HG03280 (cell line): ENCODE measurements around the gene SRRM4.
"Not testable (repeated sequence)": the region's sequence is repeated elsewhere in the genome, so short reads cannot be mapped to it uniquely, and the experiment has no call there.

Source experiments
- ATAC-seq: cut with Tn5 transposase; IDR thresholded peaks from one replicate; pipeline ENCODE4 v1.9.1; 2021; ENCODE audit warnings: mild to moderate bottlenecking, moderate library complexity; ENCODE audit not compliant: unreplicated experiment

Gene SRRM4

DNA sequence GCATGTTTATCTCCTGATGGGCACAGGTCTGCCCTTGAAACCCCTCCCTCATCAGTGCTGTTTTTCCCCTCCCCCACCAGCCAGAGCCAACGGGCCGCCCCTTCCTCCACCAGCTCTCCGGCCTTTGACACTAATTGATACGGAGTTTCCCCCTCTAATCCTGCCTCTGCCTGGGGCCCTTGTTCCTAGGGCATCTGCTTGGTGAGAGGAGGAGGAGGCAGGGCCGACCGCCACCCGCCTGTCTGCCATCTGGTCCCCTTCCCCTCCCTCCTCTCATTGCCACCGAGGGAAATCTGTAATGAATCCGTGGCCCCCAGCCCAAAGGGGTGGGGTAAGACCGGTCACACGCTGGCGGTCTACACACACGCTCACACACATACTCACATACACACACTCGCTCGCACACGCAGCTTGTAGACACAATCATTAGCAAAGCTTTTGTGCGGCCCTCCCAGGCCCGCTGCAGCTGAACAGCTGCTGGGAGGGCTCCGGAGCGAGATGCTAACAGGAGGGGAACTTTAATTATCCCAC lies 27.4 kb downstream of the SRRM4 start:
- no peak for ATAC-seq

DNA sequence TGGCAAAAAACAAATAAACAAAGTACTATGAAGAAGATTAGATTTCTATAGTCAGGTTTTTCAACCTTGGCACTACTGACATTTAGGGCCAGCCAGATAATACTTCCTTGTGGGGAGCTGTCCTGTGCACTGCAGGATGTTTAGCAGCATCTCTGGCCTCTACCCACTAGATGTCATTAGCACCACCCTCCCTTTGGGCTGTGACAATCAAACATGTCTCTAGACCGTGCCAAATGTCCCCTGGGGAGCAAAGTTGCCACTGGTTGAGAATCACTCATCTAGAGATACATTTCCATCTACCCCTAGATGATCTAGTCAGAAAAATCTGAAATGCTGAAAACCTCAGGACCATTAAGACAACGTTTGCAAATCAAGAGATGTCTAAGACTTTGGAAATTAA lies 29.9 kb downstream of the SRRM4 start:
- no peak for ATAC-seq

DNA sequence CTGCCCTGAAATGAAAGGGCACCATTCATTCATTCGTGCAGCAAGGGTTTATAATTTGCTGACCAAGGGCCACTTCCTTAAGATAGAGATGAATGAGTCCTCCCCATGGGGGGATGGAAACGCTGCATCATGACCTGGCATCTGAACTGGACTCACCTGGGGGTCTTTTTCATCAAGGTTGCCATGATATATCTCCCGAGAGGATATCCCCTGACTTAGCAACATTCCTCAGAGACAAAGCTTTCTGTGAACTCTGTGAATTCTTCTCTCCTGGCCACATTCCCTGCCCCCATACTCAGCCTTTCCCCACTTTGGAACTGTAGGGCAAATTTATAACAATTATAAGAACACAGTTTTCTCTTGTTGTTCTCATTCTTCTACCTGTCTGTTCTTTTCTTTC lies 30.8 kb downstream of the SRRM4 start:
- ATAC-seq = no peak

DNA sequence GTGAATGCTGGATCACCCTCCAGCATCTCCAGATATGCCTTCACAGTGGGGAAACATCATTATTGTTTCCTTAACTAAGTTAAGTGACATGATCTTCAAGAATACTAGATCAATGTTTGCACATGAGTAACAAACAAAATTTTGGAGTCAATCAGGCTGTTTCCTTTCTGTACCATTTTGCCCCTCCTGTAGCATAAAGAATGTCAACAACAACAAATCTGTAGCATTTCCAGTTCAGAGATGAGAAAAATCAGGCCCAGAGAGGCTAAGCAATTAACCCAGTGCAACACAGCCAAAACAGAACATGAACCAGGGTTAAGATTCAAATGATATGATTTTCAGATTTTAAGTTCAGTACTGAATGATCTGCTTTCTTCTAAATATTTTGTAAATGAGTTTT lies 31.7 kb downstream of the SRRM4 start:
- no peak for ATAC-seq

DNA sequence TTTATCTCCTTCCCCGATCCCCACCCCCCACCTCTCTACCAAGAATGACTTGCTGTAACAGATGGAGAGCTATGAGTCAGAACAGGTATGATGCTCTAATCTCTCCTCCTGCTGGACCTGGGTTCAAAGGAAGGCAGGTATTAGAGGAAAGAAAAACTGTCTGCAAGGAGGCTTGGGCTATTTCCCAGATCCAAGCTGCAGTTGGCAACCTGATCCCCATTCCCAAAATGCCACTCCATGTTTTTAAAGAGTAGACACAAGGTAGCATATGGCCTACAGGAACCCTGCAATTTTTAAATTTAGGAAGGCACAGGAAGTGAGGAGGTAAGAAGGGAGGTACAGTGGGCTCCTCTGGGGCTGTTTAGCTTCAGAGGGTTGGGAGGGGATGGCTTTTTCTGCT lies 33.0 kb downstream of the SRRM4 start:
- no peak for ATAC-seq

DNA sequence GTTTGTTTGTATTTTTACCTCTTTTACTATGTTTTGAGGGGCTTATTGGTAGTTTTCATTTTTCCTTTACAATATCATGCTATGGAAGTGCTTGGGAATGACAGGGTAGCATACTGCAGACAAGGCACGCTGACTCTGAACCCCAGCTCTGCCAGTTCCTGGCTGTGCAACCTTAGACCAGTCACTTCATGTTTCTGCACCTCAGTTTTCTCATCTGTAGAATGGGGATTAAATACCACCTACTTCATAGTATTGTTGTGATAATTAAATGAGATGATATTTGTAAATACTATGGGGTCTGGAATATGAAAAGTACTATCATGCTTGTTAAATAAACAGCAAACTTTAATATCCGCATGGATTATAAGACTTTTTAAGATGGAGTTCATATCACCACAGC lies 35.4 kb downstream of the SRRM4 start:
- no peak for ATAC-seq

DNA sequence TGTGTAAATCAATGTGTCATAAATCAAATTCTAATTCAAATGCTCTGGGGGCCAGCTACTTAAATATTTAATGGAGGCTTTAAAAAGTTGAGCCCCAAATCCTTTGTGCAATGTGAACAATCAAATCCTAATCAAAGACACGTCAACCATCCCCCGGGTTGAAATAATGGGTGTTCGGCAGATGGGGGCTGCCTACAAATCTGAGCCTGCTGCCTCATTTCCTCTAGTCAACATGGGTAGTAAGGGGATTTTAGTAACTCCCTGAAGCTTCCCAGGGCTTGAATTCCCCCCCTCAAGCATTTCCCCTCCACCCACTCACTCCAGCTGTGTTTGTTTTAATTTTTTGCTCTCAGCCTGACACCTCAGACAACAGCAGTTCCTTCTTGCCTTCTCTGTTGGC lies 37.8 kb downstream of the SRRM4 start:
- ATAC-seq = no peak

DNA sequence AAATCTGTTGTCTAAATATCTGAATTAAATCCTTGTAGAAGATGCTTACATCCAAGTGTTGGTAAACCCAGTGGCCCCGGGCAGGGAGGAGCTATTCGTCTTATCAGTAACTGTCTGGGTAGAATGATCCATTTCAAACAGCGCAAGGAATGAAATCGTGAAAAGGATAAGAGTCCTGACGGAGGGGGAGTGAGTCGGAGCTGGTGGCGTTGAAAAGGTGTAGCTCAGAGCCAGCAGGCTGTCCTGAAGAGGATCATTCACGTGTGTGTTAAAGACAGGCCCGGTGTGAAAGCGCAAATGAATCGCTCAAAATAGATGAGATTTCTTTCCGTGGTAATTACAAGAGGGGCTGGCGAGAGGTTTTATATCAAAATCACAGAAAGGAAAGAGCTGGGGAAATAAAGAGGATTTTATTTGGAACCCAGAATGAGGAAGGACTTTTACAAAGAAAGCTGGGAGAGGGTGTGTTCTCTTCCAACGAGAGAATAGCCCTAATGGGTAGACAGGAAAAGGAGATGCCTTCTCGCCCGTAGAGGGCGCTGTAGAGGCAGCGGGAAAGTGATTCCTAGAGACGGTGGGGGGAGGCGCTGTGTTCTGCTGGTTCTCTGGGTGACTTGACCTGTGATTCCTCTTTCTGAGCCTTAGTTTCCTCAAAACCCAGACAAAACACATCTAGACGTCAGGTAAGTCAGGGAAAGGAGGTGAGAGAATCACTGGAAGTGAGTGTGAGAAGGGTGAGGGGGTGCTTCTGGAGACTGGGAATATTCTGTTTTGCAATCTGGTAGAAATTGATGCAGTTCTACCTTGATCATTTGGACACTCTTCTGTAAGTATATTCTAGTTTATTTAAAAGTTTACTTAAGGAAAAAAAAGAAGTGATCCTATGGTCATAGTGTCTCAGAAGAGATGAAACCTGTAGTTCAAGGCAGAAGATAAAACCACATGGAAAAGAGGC lies 39.3 kb downstream of the SRRM4 start:
- ATAC-seq = no peak

DNA sequence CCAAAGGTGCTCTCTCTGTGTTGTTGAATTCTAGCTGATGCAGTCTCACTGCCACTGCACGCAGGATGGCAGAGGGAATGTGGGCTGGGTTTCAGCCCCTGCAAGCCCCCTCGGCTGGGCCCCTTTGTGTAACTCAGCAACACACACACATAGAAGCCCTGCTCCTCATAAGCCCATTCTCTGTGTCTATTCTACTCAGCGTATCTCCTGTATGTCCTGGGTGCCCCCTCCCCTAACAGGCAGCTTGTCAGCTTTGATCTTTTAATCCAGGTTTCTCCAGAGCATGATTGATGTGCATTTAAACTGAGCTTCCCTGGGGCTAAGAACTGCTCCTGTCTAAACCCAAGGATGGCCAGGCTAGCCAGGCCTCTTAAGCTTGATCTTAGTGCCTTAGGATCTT lies 43.0 kb downstream of the SRRM4 start:
- no peak for ATAC-seq

DNA sequence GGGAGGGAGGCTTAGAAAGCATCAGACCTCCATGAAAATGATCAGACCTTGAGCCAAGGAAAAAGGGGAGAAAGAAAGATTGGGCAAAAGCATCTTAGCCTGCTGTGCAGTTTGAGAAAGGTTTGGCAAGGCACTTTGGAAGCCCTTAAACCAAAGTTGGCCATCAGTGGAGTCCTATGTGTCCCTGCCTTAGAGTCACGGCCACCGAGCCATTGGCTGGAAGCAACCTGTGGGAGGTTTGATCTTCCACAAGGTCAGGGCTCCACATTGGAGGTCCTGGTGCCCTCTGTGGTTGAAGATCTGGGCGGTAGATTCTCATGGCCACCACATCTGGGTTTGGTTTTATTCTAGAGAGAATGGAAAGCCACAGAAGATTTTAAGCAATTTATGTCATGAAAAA lies 44.4 kb downstream of the SRRM4 start:
- no peak for ATAC-seq

DNA sequence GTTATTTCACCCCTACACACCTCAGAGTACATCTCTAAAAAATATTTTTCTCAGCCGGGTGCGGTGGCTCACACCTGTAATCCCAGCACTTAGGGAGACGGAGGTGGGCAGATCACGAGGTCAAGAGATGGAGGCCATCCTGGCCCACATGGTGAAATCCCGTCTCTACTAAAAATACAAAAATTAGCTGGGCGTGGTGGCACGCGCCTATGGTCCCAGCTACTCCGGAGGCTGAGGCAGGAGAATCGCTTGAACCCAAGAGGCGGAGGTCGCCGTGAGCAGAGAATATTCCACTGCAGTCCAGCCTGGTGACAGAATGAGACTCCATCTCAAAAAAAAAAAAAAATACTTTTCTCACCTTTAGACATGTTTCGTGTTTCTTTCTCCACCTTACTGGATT lies 52.0 kb downstream of the SRRM4 start:
- not testable (repeated sequence) for ATAC-seq

DNA sequence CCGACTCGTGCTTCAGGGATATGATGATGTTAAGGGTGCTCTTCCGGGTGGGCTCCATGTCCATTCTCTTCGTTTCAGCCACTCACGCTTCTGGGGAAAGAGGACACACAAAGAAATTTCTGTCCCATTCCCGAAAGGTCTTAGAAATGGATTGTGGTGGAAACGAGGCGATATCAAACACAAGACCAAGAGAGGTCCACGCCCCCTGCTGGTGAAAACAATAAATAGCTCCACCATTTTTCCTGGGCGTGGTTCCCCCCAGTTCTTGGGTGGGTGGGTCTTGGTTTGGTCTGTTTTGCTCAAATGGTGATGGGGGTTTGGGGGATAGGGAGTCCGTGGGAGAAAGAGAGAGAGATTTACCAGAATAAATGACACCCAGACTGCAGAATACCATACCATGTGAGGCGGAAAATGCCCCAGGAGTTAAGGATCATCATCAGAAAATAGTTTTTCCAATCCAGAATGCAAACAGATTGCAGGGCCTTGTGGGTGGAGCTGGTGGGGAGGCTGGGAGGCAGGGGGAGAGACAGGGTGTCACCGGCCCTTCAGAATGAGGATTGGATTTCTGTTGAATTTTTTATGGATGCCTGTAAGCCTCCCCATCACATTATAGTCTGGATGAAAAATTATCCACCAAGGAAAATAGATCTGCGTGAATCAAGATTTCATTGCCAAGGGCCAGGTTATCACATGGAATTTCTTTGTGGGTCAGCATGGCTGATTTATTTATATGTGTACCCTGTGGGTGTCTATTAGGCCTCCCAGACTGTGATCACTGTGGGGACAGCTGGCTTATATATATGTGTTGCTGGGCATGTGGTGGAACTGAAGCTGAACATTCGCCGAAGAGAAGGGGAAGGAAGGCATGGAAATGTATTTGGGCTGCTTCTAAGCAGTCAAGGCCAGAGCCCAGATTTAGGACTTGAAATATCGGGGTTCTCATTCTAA lies 55.8 kb downstream of the SRRM4 start:
- ATAC-seq = no peak

DNA sequence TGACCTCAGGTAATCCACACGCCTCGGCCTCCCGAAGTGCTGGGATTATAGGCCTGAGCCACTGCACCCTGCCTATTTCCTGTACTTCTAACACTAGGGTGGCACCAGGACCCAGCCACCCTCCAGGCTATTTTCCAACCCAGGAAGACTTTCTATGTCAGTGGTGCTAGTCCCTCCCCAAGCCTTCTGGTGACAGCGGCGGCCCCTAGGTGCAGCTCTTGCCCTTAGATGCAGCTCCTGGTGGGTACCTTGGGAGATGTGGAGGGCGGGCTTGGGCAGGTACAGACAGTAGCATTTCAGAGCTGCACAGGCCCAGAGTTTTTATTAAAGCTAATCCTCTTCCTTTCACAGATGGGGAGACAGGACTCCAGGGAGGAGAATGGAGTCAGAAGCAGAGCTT lies 62.8 kb downstream of the SRRM4 start:
- no peak for ATAC-seq

DNA sequence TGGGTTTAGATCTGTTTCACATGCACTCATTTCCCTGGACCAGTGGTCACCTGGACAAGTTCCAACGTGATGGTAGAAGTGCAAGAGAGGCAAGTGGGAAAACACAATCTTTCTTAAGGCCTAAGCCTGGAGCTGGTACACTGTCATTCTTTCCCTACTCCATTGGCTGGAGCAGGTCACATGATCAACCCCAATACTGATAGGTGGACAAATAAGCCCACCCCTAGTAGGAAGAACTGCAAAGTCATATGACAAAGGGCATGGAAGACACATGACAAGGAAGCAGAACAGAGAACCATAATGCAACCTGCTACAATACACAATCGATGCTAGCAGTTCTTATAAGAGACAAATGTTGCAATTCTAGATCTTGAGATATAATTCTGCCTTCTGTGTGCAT lies 66.3 kb downstream of the SRRM4 start:
- no peak for ATAC-seq

DNA sequence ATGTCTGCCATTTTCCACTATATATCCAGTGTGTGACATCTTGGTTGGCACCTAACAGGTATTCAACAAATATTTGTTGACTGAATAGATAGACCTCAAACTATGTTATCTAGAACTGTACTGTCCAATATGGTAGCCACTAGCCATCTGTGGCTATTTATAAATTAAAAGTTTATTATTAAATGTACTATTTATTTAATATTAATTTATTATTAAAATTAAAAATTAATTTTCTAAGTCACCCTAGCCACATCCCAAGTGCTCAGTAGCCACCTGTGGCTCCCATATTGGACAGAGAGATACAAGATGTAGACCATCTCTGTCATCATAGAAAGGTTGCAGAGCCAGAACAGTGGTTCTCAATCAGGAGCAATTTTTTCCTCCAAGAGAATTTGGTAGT lies 69.3 kb downstream of the SRRM4 start:
- ATAC-seq = no peak

DNA sequence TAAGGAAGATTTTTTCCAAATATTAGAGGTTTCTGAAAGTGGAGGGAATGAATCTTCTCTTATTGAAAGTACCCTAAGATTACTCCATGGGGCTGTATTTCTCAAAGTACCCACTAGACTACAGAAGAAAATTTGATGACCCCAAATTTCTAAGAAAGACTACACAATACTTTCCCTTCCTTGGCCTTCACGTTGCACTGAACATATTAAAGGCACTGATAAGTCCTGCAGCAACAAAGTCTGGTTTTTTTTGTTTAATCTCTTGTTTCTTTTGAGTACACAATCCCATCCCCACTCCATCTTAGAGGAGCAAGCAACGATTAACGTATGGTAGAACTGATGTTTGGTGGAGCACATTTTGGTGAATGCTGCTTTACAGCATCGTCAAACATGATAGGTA lies 70.1 kb downstream of the SRRM4 start:
- ATAC-seq = no peak

DNA sequence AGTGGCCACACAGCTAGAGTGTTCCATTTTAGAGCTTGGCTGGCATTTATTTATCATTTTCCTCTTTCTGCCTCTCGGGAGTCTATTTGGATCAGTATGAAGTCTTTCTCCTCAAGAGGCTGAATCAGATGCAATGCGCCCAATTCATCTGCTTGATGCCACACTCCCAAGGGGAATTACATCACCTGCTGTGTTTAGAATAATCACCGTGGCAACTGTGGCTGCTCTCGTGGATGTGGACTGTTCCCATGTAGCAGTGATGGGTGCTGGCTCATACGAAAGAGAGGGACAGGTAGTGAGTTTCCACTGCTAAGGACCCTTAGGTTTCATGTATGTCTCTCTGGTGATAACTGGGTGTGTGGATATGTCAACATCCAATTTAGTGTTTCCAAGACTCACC lies 70.7 kb downstream of the SRRM4 start:
- no peak for ATAC-seq

DNA sequence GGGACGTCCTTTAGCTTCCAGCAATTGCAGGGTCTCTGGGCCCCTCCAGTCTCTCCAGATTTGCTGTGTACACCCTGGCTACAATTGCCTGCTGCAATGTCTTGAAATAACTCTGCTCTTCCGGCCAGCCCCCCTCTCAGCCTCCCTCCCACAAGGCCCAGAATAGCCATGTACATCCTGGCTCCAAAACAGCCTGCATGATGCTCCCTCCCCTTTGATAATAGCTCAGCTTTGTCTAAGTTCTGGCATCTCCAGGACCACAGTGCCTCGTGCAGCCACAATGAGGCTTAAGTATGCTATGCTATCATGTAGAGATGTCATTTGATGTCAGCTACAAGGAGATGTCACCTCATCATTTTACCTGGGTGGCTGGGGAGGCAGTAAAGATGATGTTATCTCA lies 74.6 kb downstream of the SRRM4 start:
- ATAC-seq = no peak

DNA sequence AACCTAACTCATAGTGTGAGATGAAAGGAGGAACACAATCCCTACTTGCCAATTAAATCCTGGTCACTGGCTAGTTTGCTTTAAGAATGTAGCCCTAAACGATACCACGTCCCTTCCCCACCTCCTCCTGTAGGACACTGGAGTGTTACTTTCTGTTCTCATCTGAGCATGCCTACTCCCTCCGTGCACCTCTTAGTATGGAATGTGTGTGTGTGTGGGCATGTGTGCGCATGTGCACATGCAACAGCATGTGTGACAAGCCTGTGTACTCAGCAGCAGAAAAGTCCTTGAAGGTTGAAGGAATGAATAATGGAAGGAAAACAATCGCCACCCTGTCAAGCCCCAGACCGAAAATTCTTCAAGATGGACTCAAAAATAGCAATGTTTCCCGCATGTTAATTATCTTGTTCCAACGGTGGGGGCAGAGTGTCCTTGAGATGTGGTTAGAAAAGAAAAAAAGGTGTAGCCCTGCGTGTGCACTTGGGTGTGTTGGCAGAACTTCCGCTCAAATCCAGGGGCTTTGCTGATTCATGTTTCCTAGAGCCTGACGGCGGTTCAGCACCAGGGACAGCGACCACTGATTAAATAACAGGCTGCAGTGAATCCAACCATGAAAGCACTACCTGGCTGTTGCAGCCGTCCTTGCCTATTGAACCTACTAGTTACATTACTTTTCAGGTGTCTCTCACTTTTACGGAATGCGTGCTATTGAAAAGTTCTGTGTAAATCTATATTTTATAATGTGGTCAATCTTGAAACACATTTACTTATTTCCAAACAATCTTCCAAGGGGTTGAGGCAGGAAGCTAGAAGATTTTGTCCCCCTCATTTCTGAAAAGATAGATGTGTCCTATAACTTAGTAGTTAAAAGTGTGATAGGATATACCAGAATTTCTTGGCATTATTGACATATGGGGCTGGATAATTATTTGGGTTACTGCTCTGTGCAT lies 79.8 kb downstream of the SRRM4 start:
- no peak for ATAC-seq

DNA sequence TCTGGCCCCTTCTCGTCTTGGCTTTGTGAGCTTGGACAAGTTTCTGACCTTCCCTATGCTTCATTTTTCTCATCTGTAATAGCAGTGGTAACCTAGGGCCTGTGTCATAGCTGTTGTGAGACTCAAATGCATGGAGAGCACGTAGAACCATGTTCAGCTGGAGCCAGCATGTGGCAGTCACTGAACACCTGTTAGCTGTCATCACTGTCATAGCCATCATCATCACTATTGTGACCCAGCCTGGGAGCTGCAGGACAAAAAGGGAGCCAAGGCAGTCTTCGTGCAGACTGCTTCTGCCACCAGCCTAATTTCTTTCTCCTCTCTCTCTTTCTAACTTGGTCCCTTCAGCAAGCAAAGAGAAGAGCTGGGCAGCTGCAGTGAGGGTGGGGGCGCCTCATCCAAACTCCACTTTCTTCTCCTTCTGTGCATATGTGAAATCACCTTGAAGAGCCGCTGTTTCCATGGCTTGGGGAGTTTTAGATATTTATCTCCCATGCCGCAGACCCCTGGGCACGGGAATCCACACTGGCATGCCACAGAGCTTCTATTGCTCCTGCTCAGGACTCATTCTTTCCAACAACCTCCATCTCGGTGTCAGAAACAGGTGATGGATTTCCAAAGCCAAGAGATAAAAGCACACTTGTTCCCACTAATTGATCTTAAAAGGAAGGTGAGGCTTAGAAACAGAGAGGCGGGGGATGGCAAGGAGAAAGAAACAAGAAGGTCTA lies 87.0 kb downstream of the SRRM4 start:
- ATAC-seq = no peak
